GM15510 (cell line): ENCODE measurements around the gene SHANK2.

Experiments
- POLR2A ChIP-seq: IDR thresholded peaks from 3 replicates; pipeline ENCODE4 v1.6.1; 2011; ENCODE audit warnings: borderline replicate concordance; ENCODE audit not compliant: insufficient read length; ENCODE audit errors: extremely low read depth

The SHANK2 gene

DNA sequence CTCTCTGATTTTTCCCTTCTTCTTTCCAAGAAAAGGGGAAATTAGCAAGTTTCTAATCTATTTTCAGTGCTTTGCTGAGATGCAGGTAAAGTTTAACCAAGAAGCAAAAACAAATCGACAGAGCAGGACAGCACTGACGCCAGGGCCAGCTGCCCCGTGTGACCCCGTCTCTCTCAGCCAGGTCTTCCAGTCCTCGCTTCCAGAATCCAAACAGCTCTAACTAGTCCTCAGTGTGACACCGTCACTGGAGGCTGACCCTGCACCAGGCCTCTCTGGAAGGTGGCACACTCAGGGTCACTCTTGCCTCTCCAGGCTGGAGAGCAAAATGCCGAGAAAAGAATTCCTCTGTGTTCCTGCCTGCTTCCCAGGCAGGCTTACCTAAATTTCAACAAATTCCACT, 44.8 kb downstream of the SHANK2 start:
- TF ChIP-seq POLR2A = no peak

DNA sequence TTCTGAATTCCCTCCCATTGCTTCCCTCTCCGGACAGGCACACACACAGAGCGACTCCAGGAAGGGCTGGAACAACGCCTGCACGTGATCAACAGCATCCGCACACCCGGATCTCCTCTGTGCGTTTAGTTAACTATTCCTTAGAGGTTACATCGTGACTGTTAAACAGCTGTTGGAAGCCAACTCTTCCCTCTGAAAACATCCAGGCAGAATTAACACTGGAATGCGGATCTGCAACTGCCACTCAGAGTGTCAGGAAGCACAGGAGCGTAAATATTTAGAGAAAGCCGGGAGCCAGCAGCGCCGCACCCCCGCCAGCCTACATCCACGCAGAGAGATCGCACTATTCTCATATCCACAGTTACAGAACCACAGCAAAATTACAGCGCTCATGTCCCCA, 46.2 kb downstream of the SHANK2 start:
- no peak for TF ChIP-seq POLR2A

DNA sequence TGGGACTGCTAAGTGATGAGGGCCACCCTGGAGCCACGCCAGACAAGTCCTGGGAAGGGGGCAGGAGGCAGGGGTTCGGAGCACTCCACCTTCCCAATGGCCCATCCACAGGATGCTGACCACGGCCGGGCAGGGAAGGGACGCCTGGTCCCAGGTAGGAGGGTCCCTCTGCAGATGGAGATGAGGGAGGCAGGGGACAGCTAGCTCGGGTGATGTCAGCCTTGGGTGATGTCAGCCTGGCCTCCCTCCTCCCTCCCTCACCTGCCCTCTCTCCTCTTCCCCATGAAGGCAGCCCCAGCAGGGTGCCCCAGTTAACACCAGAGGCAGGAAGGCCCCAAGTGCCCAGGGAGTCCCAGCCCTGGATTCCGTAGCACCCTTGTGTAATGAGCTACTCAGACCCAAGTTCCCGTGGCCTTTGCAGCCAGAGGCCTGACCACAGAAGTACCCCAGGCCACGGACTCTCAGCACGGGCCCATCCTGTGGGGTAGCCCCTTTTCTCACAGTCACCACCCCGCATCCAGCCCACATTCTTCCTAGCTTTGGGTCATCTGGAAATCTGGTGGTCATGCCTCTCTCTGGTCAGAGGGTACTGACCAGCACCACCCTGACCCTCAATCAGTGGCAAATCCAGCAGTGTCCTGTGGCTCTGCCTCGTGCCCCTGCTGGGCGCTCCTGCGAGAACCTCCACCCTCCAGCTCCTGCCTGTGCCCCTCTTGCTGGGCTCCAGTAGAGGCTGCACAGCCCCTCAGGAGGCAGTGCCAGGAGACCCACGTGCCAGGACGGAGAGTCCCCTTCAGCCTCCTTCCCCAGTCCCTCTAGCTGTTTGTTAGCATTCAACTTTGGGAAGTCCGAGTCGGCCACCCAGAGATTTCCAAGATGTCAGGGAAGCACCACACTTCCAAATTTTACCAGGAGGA, 47.4 kb downstream of the SHANK2 start:
- TF ChIP-seq POLR2A = no peak

DNA sequence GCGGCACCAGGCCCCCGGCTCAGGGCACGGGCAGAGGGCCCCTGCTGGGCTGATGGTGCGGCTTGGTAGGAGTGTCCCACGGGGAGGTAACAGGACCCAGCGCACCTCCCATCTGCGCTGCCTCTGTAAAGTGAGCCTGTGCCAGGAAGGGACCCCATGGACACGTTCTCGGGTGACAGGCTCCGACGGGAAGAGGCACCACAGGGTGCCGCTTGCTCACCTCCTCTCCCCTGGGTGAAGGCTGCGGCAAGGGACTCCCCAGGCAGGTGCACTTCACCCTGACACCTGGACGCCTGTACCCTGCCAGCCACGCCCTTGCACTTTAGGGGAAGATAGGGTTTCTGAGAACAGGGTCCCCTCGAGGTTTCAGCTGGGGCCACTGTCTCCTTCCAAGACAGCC, 48.1 kb downstream of the SHANK2 start:
- no peak for TF ChIP-seq POLR2A

DNA sequence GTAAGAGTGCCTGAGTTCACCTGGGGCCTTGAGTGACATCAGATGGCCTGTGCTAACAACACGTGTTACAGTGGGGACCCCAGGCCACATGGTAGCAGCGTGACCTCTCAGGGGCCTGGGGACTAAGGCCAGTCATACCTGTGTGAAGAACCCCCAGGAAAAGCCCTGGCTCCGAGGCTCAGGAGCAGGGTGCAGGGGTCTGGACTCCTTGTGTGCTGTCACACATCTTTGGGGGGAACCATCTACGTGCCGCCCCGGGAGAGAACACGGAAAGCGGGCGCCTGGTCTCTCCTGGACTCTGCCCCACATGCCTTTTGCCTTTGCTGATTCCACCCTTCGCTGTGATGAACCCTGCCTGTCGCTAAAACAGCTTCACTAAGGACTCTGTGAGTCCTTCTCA, 48.7 kb downstream of the SHANK2 start:
- no peak for TF ChIP-seq POLR2A

DNA sequence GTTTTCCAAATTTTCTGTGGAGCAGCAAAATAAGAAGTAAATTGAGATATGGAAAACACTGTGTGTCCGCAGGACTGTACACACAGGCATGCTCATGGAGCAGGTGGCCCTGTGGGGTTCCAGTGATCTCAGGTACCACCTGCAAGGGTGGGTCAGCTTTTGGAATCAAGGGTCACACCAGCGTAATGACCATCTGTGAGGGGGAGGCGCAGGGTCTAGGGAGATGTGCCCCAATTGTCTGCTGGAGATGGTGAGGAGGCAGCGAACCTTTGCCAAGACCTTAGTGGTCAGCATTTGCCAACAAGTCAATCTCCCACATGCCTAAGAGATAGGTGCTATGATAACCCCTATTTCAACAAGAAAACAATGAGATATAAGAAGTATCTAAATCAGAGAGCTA, 49.4 kb downstream of the SHANK2 start:
- TF ChIP-seq POLR2A = no peak

DNA sequence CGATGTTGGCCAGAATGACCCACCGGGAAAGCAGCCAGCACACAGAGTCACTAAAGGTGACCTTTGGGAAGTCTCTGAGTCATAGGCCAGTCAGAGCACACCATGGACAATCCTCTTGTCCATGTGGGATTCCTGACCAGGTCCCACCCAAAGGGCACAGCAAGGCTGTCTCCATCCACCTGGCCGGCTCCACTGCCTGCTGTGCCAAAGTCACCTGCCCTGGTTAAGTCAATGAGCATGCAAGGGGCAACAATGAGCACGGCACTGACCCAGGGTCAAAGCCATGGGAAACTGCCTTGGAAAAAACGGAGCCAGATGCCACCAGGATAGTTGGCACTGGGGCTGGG, 49.8 kb downstream of the SHANK2 start:
- no peak for TF ChIP-seq POLR2A
